Cardiac fibroblast (primary cell): ENCODE measurements around the gene SOHLH1.

ENCODE experiments used
- DNase-seq, 2 donors: peaks; one replicate each; pipeline versions ENCODE4 v3.0.0 to v3.0.0-alpha.2; 2010; ENCODE audit warnings: low read depth in 2 of 2
- H3K4me3 ChIP-seq, 2 donors: replicated peaks in 1 of 2; 1 replicate in 1 of 2; 2 replicates in 1 of 2; pipeline ENCODE4 v1.5.1; 2011; ENCODE audit warnings: low read depth in 2 of 2, low read length in 2 of 2, mild to moderate bottlenecking in 2 of 2, moderate library complexity in 1 of 2
- TF ChIP-seq, protein P1 (sequence below): IDR thresholded peaks from one replicate; pipeline ENCODE4 v1.5.1; 2011; ENCODE audit warnings: low read depth, mild to moderate bottlenecking, low read length, inconsistent platforms

The SOHLH1 gene

GRCh38 chr9:135663451-135663770 is 35.9 kb downstream of the SOHLH1 start:
- H3K4me3 ChIP-seq = no peak overlapping the region
- TF ChIP-seq, protein P1, sequence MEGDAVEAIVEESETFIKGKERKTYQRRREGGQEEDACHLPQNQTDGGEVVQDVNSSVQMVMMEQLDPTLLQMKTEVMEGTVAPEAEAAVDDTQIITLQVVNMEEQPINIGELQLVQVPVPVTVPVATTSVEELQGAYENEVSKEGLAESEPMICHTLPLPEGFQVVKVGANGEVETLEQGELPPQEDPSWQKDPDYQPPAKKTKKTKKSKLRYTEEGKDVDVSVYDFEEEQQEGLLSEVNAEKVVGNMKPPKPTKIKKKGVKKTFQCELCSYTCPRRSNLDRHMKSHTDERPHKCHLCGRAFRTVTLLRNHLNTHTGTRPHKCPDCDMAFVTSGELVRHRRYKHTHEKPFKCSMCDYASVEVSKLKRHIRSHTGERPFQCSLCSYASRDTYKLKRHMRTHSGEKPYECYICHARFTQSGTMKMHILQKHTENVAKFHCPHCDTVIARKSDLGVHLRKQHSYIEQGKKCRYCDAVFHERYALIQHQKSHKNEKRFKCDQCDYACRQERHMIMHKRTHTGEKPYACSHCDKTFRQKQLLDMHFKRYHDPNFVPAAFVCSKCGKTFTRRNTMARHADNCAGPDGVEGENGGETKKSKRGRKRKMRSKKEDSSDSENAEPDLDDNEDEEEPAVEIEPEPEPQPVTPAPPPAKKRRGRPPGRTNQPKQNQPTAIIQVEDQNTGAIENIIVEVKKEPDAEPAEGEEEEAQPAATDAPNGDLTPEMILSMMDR = no peak
- no peak for DNase-seq

GRCh38 chr9:135662758-135663450 is 36.4 kb downstream of the SOHLH1 start, which contains the start of gene LCN9:
TSS of gene LCN9 (plus strand) at chr9:135663309. CDS start at chr9:135663322, 13 bp downstream.
- TF ChIP-seq, protein P1 = no peak
- no peak within 1 kb of the TSS for H3K4me3 ChIP-seq
- DNase-seq = peak; percentile 9 to 22

- peak in 1 of 2 donors; percentile 5 for DNase-seq
- TF ChIP-seq, protein P1 = no peak
- H3K4me3 ChIP-seq = no peak overlapping the region
Measured at GRCh38 chr9:135661816-135662560, 37.3 kb downstream of the SOHLH1 start.

- TF ChIP-seq, protein P1 = no peak
- no peak overlapping the region for H3K4me3 ChIP-seq
- DNase-seq = no peak
Measured at GRCh38 chr9:135660407-135660806, 38.9 kb downstream of the SOHLH1 start.

- H3K4me3 ChIP-seq = no peak overlapping the region
- TF ChIP-seq, protein P1 = no peak
Measured at GRCh38 chr9:135659252-135659651, 40.0 kb downstream of the SOHLH1 start.

GRCh38 chr9:135657416-135657815 is 41.9 kb downstream of the SOHLH1 start:
- TF ChIP-seq, protein P1 = no peak

More at GRCh38 chr9:135659252-135659651, 40.0 kb downstream of the SOHLH1 start:
- no peak for DNase-seq

More at GRCh38 chr9:135657416-135657815, 41.9 kb downstream of the SOHLH1 start:
- H3K4me3 ChIP-seq = no peak overlapping the region
- DNase-seq = no peak
